ENCODE results near the gene ASCL1. TPM values are rescaled to one million over a fixed set of nuclear protein-coding genes. Genes with fewer than 3 reads are reported as not detected.

ASCL1 gene
- total and polyA plus RNA-seq, 5 donors, result not detected

DNA sequence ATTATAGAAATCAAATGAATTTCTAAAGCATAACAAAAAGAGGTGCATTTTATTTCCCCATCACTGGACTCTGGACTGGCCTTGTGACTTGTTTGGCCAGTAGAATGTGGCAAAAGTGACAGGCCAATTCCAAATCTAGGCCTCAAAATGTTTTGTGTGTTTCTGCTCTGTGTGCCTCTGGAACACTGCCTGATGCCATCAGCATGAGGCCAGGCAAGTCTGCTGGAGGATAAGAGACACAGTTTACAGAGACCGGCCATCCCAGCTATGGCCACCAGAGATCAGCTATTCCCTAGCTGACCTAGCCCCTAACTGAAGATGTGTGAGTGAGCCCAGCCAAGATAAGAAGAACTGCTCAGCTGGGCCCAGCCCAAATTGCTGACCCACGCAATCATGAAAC is 32.9 kb downstream of the ASCL1 start:
- no peak overlapping the region for H3K27ac ChIP-seq (ENCODE audit: low read length)
- no peaks in the 10 kb centered on the region for H3K9me3 ChIP-seq (ENCODE audit: control insufficient read depth, low read length)
- 33% methylated on average over 2 of the region's 2 CpGs for WGBS
- DNase-seq, result no peak
- intact Hi-C loops (cut with DNase I), result no loop called here
- ATAC-seq, result no peak
- peaks cover 1% of the 10 kb centered on the region for H3K4me1 ChIP-seq (ENCODE audit: control insufficient read depth, insufficient read depth, low read length)
- H3K4me3 ChIP-seq (ENCODE audit: low read length), result no peak overlapping the region
- no peaks in the 10 kb centered on the region for H3K27me3 ChIP-seq (ENCODE audit: control insufficient read depth, insufficient read depth)

DNA sequence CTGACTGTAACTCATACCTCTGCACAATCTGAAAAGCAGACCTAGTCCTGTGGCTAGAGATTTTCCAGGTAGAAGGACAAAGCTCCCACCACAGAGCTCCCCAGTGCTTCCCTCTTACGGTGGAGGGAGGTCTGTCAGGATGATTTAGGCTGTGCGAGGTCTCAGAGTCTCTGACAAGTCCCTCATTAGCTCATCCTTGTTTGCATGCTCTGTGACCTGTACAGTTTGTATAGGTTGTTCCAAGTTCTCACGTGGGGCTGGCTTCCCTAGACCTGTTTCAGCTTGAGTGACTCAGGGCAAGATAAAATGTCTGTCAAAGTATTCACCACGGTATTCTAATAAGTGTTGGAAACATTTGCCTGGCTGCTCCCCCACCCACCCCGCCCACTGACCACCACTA is 34.8 kb downstream of the ASCL1 start:
- WGBS, result 45% methylated on average over 5 of the region's 5 CpGs
- no peak overlapping the region for H3K27ac ChIP-seq (ENCODE audit: low read length)
- no peak overlapping the region for H3K4me3 ChIP-seq (ENCODE audit: low read length)
- no peaks in the 10 kb centered on the region for H3K9me3 ChIP-seq (ENCODE audit: control insufficient read depth, low read length)
- DNase-seq (no peak), ATAC-seq (no peak)
- intact Hi-C loops (cut with DNase I), result no loop called here
- no peaks in the 10 kb centered on the region for H3K27me3 ChIP-seq (ENCODE audit: control insufficient read depth, insufficient read depth)
- peaks cover 1% of the 10 kb centered on the region for H3K4me1 ChIP-seq (ENCODE audit: control insufficient read depth, insufficient read depth, low read length)

DNA sequence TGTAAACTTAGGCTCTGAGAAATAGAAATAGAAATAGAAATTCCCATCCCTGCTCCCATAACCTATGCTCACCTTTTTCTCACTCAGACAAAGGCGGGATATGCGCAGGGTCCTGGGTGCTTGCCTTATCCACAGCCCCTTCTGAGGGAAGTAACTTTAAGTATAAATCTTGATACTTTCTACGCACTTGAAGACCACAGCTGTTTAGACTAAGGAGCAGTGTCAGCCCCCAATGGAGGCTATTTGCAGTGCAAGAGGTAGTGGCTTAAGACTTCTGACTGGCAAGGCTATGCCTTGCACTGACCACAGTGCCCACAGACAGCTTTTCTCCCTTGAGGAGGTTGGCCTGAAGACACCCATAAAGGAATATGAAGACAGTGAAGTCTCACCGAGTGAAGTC is 35.2 kb downstream of the ASCL1 start:
- Histone ChIP-seq H3K4me1 (ENCODE audit: control insufficient read depth, insufficient read depth, low read length) (peaks cover 1% of the 10 kb centered on the region), H3K4me3 (ENCODE audit: low read length) (no peak overlapping the region), H3K27me3 (ENCODE audit: control insufficient read depth, insufficient read depth) (no peaks in the 10 kb centered on the region), H3K9me3 (ENCODE audit: control insufficient read depth, low read length) (no peaks in the 10 kb centered on the region), H3K27ac (ENCODE audit: low read length) (no peak overlapping the region)
- WGBS, result 88% methylated on average over 4 of the region's 4 CpGs
- no peak for DNase-seq
- intact Hi-C loops (cut with DNase I), result no loop called here
- ATAC-seq, result no peak

DNA sequence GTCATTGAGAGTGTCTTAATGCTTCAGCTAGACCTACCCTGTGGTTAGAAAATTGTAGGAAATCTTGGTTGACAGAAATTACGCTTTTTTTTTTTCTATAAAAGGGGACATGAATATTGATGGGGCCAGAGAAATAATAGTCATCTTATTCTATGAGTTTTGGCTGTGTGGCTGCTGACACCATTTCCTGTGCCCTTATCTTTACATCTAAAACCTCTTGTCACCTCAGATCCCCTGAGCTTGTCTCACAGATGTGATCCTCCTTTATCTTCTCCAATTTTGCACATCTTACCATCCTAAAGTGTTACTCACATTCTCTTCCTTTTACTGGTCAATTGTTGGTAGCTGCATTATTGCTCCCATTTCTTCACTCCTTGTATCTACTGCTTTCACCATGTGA is 36.1 kb downstream of the ASCL1 start:
- Histone ChIP-seq H3K9me3 (ENCODE audit: control insufficient read depth, low read length) (no peaks in the 10 kb centered on the region), H3K4me1 (ENCODE audit: control insufficient read depth, insufficient read depth, low read length) (peaks cover 1% of the 10 kb centered on the region), H3K27me3 (ENCODE audit: control insufficient read depth, insufficient read depth) (no peaks in the 10 kb centered on the region), H3K4me3 (ENCODE audit: low read length) (no peak overlapping the region), H3K27ac (ENCODE audit: low read length) (no peak overlapping the region)
- ATAC-seq, result no peak
- intact Hi-C loops (cut with DNase I), result no loop called here
- 83% methylated on average over 1 of the region's 1 CpG for WGBS
- no peak for DNase-seq

DNA sequence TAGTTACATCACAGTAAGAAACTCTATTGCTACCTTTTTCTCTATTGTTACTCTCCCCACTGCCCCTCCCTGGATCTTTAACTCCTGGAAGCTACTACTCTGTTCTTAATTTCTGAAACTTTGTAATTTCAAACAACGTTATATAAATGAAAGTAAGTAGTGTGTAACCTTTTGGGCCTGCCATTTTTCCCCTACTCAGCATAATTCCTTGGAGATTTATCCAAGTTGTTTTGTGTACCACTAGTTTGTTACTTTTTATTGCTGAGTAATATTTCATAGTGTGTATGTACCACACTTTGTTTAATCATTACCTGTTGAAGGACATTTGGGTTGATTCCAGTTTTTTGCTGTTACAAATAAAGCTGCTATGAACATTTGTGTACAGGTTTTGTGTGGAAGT is 37.9 kb downstream of the ASCL1 start:
- Histone ChIP-seq H3K4me3 (ENCODE audit: low read length) (no peak overlapping the region), H3K4me1 (ENCODE audit: control insufficient read depth, insufficient read depth, low read length) (peaks cover 1% of the 10 kb centered on the region), H3K27me3 (ENCODE audit: control insufficient read depth, insufficient read depth) (no peaks in the 10 kb centered on the region), H3K9me3 (ENCODE audit: control insufficient read depth, low read length) (no peaks in the 10 kb centered on the region), H3K27ac (ENCODE audit: low read length) (no peak overlapping the region)
- ATAC-seq (no peak), DNase-seq (no peak)
- 77% methylated on average over 1 of the region's 1 CpG for WGBS
- intact Hi-C loops (cut with DNase I), result no loop called here

Other genes with a start within 250 kb of the ASCL1 start
- 1 to 10 TPM in 1 of 4 donors, not detected in 3; 1.2 TPM for gene PAH, start 40.4 kb upstream of the ASCL1 start, total RNA-seq
- gene PAH, start 40.4 kb upstream of the ASCL1 start, polyA plus RNA-seq, result not detected